Choroid plexus epithelial cell (primary cell): Measurements from ENCODE around the gene COL5A1.

Experiments
- DNase-seq: peaks from one replicate; pipeline ENCODE4 v3.0.0-alpha.2; 2010; ENCODE audit warnings: low read depth
- H3K4me3 ChIP-seq: 2 replicates; pipeline ENCODE4 v1.5.1; 2011; ENCODE audit warnings: low read depth, mild to moderate bottlenecking, control low read depth, low read length, moderate library complexity
- TF ChIP-seq, protein P1 (sequence below): conservative IDR thresholded peaks from 2 replicates; pipeline ENCODE4 v1.5.1; 2011; ENCODE audit warnings: low read depth, mild to moderate bottlenecking, control low read depth, inconsistent platforms, low read length, moderate library complexity

Gene COL5A1

DNA sequence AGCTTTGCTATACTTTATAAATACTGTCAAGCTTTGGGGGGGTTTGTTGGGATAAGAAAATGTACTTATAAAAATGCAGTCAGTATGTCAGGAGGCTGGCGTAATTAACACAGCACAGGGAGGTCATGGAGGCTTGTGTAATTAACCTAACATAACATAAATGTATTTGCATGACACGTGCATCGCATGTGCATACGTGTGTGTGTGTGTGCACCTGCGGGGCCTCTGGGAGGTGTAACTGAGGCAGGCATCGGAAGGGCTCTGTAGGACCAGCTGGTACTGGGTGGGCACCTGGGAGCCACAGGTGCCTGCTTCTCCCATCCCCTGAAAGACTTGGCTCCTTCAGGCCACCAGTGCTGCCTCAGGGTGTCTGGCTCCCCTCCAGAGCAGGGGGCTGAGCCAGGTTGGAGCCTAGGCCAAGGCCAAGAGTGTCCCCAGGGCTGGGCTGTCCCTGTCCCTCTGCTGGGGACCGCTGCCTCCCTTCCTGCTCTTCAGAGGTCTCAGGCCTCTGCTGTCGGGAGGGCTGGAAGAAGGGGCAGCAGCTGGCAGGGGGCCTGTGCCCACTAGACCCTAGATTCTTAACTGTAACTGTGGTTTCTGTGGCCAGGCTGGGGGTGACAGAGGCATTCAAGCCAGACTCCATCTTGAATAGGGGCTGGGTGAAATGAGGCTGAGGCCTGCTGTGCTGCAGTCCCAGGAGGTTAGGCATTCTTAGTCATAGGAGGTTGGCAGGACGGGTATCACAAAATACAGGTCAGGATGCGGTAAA is 248.0 kb downstream of the COL5A1 start:
- TF ChIP-seq, protein P1, sequence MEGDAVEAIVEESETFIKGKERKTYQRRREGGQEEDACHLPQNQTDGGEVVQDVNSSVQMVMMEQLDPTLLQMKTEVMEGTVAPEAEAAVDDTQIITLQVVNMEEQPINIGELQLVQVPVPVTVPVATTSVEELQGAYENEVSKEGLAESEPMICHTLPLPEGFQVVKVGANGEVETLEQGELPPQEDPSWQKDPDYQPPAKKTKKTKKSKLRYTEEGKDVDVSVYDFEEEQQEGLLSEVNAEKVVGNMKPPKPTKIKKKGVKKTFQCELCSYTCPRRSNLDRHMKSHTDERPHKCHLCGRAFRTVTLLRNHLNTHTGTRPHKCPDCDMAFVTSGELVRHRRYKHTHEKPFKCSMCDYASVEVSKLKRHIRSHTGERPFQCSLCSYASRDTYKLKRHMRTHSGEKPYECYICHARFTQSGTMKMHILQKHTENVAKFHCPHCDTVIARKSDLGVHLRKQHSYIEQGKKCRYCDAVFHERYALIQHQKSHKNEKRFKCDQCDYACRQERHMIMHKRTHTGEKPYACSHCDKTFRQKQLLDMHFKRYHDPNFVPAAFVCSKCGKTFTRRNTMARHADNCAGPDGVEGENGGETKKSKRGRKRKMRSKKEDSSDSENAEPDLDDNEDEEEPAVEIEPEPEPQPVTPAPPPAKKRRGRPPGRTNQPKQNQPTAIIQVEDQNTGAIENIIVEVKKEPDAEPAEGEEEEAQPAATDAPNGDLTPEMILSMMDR = no peak

DNA sequence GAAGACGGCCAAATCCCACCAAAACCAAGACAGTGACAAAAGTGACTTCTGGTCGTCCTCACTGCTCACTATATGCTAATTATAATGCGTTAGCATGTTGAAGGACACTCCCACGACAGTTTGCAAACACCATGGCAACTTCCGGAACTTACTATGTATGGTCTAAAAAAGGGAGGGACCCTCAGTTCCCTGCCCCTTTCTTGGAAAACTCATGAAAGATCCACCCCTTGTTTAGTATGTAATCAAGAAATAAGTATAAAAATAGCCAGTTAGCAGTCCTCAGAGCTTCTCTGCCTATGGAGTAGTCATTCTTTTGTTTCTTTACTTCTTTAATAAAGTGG is 248.5 kb downstream of the COL5A1 start:
- TF ChIP-seq, protein P1 = no peak
- no peak for DNase-seq
- H3K4me3 ChIP-seq = no peak overlapping the region

More for the DNA sequence above, 248.0 kb downstream of the COL5A1 start:
- no peak for DNase-seq
- no peak overlapping the region for H3K4me3 ChIP-seq

DNA sequence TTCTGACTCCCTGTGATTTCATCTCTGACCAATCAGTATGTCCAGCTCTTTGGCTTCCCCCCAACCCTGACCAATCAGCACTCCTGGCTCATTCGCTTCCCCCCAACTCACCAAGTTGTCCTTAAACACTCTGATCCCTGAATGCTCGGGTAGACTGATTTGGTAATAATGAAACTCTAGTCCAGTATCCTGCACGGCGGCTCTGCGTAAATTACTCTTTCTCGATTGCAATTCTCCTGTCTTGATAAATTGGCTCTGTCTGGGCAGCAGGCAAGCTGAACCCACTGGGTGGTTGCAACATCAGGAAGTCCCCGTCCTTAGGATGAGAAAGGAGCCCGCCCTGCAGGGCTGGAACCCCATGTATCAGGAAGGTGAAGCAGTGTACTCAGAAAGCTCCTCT is 249.4 kb downstream of the COL5A1 start:
- TF ChIP-seq, protein P1 = no peak
- H3K4me3 ChIP-seq = no peak overlapping the region
- peak; percentile 6 for DNase-seq

DNA sequence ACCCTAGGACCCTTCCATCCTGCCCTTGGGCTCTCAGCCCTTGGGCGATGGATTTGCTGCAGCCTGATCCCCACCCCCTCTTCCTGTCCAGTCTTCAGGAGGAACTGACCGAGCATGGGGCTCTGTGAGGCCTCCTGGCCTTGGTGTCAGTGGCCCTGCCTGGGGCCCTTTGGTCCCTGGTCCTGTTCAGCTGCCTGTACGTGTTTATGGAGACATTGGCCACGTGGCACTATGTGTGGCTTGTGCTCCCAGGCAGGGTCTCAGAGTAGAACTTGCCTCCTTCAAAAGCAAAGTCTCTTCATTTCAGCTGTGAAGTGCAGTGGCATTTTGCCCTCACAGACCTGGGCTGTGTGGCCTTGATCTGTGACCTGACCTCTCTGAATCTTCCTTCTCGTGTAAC is 250.1 kb downstream of the COL5A1 start:
- TF ChIP-seq, protein P1 = no peak
- no peak for DNase-seq
- no peak overlapping the region for H3K4me3 ChIP-seq

DNA sequence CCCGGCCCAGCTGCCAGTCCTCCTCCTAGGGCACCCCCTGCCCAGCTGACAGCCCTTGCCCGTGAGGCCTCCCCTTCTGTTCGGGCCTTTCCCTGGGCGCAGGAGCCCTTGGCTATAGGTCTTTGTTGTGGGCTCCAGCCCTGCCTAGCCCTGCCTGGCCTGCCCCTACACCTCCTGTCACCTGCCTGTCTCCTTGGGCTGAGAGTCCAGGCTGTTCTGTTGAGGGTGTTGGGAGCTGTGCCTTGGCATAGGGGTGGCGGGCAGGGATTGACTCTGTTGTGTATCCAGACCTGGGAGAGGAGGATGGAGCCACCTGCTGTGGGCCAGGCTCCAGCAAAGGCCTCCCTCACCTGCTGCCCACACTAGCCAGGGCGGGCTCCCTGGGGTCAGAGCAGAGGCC is 250.6 kb downstream of the COL5A1 start:
- no peak overlapping the region for H3K4me3 ChIP-seq
- TF ChIP-seq, protein P1 = no peak
- DNase-seq = no peak

DNA sequence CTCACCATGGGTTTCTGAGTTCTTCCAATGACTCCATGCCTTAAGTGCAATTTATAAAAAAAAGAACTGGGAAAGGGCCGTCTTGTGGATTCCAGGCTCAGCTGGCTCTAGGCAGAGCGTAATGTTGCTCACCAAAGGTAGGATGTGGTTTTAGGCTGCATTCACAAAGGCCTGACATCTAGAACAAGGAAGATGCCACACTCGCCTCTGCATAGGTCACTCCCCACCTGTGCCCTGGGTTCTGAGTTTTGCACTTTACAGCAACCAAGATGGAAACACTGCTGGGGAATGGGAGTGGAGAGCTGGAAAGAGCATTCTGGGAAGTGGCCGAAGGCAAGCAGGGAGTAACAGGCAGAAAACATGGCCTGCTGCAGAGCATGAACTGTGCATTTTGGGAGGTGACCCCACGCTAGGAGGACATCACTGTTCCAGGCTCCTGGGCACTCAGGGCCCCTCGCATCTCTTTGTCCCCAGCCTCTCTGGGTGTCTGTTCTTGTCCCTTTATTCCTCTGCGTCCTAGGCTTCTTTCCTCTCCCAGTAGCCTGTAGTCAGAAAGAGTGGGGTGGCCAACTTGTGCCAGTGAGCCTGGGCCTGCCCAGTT is 251.3 kb downstream of the COL5A1 start:
- DNase-seq = no peak
- TF ChIP-seq, protein P1 = no peak
- no peak overlapping the region for H3K4me3 ChIP-seq
